Measurements from ENCODE around the gene JAK1. TPM values are rescaled to one million over a fixed set of nuclear protein-coding genes. Genes with fewer than 3 reads are reported as not detected.

The JAK1 gene
- total RNA-seq, 4 donors from 2014 or later, result 52.9 to 169 (median 126) TPM

DNA sequence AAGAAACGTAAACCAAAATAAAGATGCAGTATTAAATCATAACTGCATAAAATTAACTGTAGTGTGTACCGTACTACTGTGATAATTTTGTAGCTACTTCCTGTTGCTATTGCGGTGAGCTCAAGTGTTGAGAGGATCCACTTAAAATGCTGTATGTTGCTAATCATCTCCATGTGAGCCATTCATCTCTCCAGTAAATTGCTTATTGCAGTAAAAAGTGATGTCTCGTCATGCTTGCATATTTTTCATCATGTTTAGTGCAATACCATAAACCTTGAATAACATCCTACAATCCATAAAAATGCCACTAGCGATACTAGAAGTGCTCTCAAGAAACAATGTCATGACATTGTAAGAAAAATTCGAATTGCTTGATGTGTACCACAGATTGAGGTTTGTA is 155.2 kb downstream of the JAK1 start:
- intact Hi-C loops (cut with DNase I; ENCODE audit: low total_unique reads), result no loop called here
- in situ Hi-C loops (cut with MboI; ENCODE audit: low pct_ligation_motif_present in 1 of 4, low pct_unique_long_range_greater_than_20kb in 1 of 4, low sequenced_read_pairs in 3 of 4), result loop anchor here in 2 of 4 donors (10.0 to 25.0 kb wide), 2 partner anchors 66 to 549 kb away; partner anchors contain the start of gene RAVER2 (in 1 of the 2)
- no peak overlapping the region for H3K27ac ChIP-seq
- H3K4me3 ChIP-seq, result no peak overlapping the region
- WGBS, 2 donors (ENCODE audit: low coverage in 1 of 2), result 87 to 90% methylated on average over 6 of the region's 6 CpGs
- no peak for DNase-seq
- no peaks in the 10 kb centered on the region for H3K9me3 ChIP-seq
- no peak for TF ChIP-seq EP300 (IDR thresholded peaks at IDR 0.05; ENCODE audit: low read depth)
- no peak for TF ChIP-seq POLR2AphosphoS5 (IDR thresholded peaks at IDR 0.05)
- no peak for TF ChIP-seq POLR2A (IDR thresholded peaks at IDR 0.05)
- TF ChIP-seq, protein P1, sequence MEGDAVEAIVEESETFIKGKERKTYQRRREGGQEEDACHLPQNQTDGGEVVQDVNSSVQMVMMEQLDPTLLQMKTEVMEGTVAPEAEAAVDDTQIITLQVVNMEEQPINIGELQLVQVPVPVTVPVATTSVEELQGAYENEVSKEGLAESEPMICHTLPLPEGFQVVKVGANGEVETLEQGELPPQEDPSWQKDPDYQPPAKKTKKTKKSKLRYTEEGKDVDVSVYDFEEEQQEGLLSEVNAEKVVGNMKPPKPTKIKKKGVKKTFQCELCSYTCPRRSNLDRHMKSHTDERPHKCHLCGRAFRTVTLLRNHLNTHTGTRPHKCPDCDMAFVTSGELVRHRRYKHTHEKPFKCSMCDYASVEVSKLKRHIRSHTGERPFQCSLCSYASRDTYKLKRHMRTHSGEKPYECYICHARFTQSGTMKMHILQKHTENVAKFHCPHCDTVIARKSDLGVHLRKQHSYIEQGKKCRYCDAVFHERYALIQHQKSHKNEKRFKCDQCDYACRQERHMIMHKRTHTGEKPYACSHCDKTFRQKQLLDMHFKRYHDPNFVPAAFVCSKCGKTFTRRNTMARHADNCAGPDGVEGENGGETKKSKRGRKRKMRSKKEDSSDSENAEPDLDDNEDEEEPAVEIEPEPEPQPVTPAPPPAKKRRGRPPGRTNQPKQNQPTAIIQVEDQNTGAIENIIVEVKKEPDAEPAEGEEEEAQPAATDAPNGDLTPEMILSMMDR (IDR thresholded peaks at IDR 0.05), result no peak
- no peaks in the 10 kb centered on the region for H3K27me3 ChIP-seq
- no peaks in the 10 kb centered on the region for H3K4me1 ChIP-seq
- H3K36me3 ChIP-seq, result peaks cover 0 to 29% (median 0%) of the 10 kb centered on the region in 4 donors

DNA sequence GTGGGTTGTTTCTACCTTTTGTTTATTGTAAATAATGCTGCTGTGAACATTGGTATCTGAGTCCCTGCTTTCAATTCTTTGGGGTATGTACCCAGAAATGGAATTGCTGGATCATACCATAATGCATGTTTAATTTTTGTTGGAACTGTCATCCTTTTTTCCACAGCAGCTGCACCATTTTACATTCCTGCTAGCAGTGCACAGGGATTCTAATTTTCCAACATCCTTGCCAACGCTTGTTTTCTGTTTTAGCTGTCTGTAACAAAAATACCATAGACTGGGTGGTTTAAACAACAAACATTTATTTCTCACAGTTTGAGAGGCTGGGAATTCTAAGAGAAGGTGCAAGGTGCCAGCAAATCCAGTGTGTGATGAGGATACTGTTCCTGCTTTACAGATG is 156.3 kb downstream of the JAK1 start:
- TF ChIP-seq POLR2A (IDR thresholded peaks at IDR 0.05) (no peak), POLR2AphosphoS5 (IDR thresholded peaks at IDR 0.05) (no peak), EP300 (IDR thresholded peaks at IDR 0.05; ENCODE audit: low read depth) (no peak)
- TF ChIP-seq, protein P1 (IDR thresholded peaks at IDR 0.05), result no peak
- H3K4me3 ChIP-seq, result no peak overlapping the region
- intact Hi-C loops (cut with DNase I; ENCODE audit: low total_unique reads), result no loop called here
- in situ Hi-C loops (cut with MboI; ENCODE audit: low pct_ligation_motif_present in 1 of 4, low pct_unique_long_range_greater_than_20kb in 1 of 4, low sequenced_read_pairs in 3 of 4), result loop anchor here in 2 of 4 donors (10.0 to 25.0 kb wide), 2 partner anchors 65 to 548 kb away; partner anchors contain the start of gene RAVER2 (in 1 of the 2)
- H3K27ac ChIP-seq, result no peak overlapping the region
- no peaks in the 10 kb centered on the region for H3K4me1 ChIP-seq
- H3K27me3 ChIP-seq, result no peaks in the 10 kb centered on the region
- WGBS, 2 donors (ENCODE audit: low coverage in 1 of 2), result 96 to 100% methylated on average over 1 of the region's 1 CpG
- no peak for DNase-seq
- H3K36me3 ChIP-seq, result peaks cover 0 to 20% (median 3%) of the 10 kb centered on the region in 4 donors
- H3K9me3 ChIP-seq, result no peaks in the 10 kb centered on the region

GRCh38 chr1:64809309-64809708 is 157.0 kb downstream of the JAK1 start:
- Histone ChIP-seq H3K9me3 (no peaks in the 10 kb centered on the region), H3K4me1 (no peaks in the 10 kb centered on the region), H3K27ac (no peak overlapping the region), H3K4me3 (no peak overlapping the region), H3K36me3 (peaks cover 0 to 15% (median 4%) of the 10 kb centered on the region in 4 donors), H3K27me3 (no peaks in the 10 kb centered on the region)
- intact Hi-C loops (cut with DNase I; ENCODE audit: low total_unique reads), result no loop called here
- no peak for DNase-seq
- TF ChIP-seq EP300 (IDR thresholded peaks at IDR 0.05; ENCODE audit: low read depth), result no peak
- TF ChIP-seq, protein P1 (IDR thresholded peaks at IDR 0.05), result no peak
- no peak for TF ChIP-seq POLR2A (IDR thresholded peaks at IDR 0.05)
- in situ Hi-C loops (cut with MboI; ENCODE audit: low pct_ligation_motif_present in 1 of 4, low pct_unique_long_range_greater_than_20kb in 1 of 4, low sequenced_read_pairs in 3 of 4), result loop anchor here in 1 of 4 donors (25.0 kb wide), 1 partner anchor 547 kb away; no protein-coding TSS in a partner anchor

DNA sequence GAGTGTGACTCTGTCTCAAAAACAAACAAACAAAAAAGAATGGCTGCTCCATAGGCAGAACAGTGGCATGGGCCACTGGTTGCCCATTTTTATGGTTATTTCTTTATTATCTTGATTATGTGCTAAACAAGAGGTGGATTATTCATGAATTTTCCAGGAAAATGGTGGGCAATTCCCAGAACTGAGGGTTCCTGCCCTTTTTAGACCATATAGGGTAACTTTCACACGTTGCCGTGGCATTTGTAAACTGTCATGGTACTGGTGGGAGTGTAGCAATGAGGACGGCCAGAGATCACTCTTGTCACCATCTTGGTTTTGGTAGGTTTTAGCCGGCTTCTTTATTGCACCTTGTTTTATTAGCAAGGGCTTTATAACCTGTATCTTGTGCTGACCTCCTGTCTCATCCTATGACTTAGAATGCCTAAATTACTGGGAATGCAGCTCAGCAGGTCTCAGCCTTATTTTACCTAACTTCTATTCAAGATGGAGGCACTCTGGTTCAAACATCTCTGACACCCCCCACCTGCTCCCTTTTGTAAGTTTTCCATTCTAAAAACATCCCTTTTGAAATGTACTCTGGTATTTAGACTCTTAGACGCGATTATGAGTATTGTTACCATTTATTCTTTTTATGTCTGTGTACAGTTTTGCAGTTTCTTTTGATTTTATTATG is 164.4 kb downstream of the JAK1 start:
- H3K36me3 ChIP-seq, result peaks cover 0 to 7% (median 2%) of the 10 kb centered on the region in 4 donors
- H3K27ac ChIP-seq, result no peak overlapping the region
- no peak for DNase-seq
- H3K9me3 ChIP-seq, result no peaks in the 10 kb centered on the region
- no peak for TF ChIP-seq POLR2AphosphoS5 (IDR thresholded peaks at IDR 0.05)
- no peak for TF ChIP-seq POLR2A (IDR thresholded peaks at IDR 0.05)
- TF ChIP-seq EP300 (IDR thresholded peaks at IDR 0.05; ENCODE audit: low read depth), result no peak
- TF ChIP-seq, protein P1 (IDR thresholded peaks at IDR 0.05), result no peak
- H3K4me1 ChIP-seq, result no peaks in the 10 kb centered on the region
- no peak overlapping the region for H3K4me3 ChIP-seq
- in situ Hi-C loops (cut with MboI; ENCODE audit: low pct_ligation_motif_present in 1 of 4, low pct_unique_long_range_greater_than_20kb in 1 of 4, low sequenced_read_pairs in 3 of 4), result loop anchor here in 1 of 4 donors (25.0 kb wide), 1 partner anchor 540 kb away; no protein-coding TSS in a partner anchor
- no peaks in the 10 kb centered on the region for H3K27me3 ChIP-seq
- intact Hi-C loops (cut with DNase I; ENCODE audit: low total_unique reads), result no loop called here
- WGBS, 2 donors (ENCODE audit: low coverage in 1 of 2), result 90 to 95% methylated on average over 6 of the region's 6 CpGs
